ENCODE measurements around the gene FBXL16.

FBXL16 gene

DNA sequence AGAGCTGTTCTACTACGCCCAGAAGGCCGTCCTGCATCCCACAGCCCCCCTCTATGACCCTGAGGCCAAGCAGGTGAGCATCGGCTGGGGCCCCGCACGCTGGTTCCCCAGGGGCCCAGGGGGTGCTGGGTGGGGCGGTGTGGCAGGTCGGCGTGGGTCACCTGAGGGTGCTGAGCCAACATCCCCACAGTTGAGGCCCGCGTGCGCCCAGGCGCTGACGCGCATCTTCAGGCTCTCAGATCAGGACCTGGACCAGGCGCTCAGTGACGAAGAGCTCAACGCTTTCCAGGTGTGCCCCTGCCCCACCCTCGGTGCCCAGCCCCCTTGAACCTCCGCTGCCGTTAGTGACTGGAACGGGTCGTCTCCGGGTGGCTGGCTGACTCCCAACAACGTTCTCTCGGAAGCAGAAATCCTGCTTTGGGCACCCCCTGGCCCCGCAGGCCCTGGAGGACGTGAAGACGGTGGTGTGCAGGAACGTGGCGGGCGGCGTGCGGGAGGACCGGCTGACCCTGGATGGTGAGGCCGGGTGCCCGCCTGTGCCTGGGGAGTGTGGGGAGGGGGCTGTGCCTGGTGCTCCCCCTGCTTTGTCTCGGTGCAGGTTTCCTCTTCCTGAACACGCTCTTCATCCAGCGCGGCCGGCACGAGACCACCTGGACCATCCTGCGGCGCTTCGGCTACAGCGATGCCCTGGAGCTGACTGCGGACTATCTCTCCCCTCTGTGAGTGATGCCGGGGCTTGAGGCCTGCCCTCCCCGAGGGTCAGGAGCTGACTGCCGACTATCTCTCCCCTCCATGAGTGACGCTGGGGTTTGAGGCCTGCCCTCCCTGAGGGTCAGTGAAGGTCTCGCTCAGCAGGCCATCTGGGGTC is 34.9 kb downstream of the FBXL16 start:
- Mint-ChIP-seq H3K9me3 (no peaks in the 10 kb centered on the region), H3K36me3 (ENCODE audit: low read depth) (no peaks in the 10 kb centered on the region), H3K27ac (no peak overlapping the region), H3K4me1 (peaks cover 12% of the 10 kb centered on the region), H3K4me3 (peak overlapping the region; percentile 78), H3K27me3 (ENCODE audit: low read depth, poor library complexity) (peaks cover 8% of the 10 kb centered on the region)
- DNase-seq: no peak
- no peak for TF ChIP-seq CTCF (IDR thresholded peaks at IDR 0.05)

- peaks cover under 1% of the 10 kb centered on the region for H3K27me3 Mint-ChIP-seq (ENCODE audit: low read depth, poor library complexity)
- DNase-seq: no peak
- no peaks in the 10 kb centered on the region for H3K9me3 Mint-ChIP-seq
- no peaks in the 10 kb centered on the region for H3K36me3 Mint-ChIP-seq (ENCODE audit: low read depth)
- no peak overlapping the region for H3K27ac Mint-ChIP-seq
- H3K4me3 Mint-ChIP-seq: peak overlapping the region; percentile 78
- no peak for TF ChIP-seq CTCF (IDR thresholded peaks at IDR 0.05)
- H3K4me1 Mint-ChIP-seq: peaks cover 6% of the 10 kb centered on the region
Measured at GRCh38 chr16:669666-670065, 35.9 kb downstream of the FBXL16 start.

- Mint-ChIP-seq H3K27ac (no peak overlapping the region), H3K27me3 (ENCODE audit: low read depth, poor library complexity) (no peaks in the 10 kb centered on the region), H3K4me1 (peaks cover 5% of the 10 kb centered on the region), H3K9me3 (no peaks in the 10 kb centered on the region), H3K36me3 (ENCODE audit: low read depth) (no peaks in the 10 kb centered on the region), H3K4me3 (peak overlapping the region; percentile 78)
- TF ChIP-seq CTCF (IDR thresholded peaks at IDR 0.05): no peak
- peak; percentile 17 for DNase-seq
Measured at GRCh38 chr16:668519-669171, 37.0 kb downstream of the FBXL16 start.

GRCh38 chr16:667780-668518 is 37.7 kb downstream of the FBXL16 start, which contains the start of gene RHOT2:
TSS of gene RHOT2 (plus strand) at chr16:668132. CDS start at chr16:668200, 68 bp downstream.
- peak within 1 kb of the TSS; percentile 97 for H3K27ac Mint-ChIP-seq
- H3K4me3 Mint-ChIP-seq: peak within 1 kb of the TSS; percentile 78
- H3K9me3 Mint-ChIP-seq: no peaks in the 10 kb centered on the region
- DNase-seq: peak; percentile 96
- TF ChIP-seq CTCF (IDR thresholded peaks at IDR 0.05): peak; percentile 69
- H3K27me3 Mint-ChIP-seq (ENCODE audit: low read depth, poor library complexity): no peaks in the 10 kb centered on the region
- no peaks in the 10 kb centered on the region for H3K36me3 Mint-ChIP-seq (ENCODE audit: low read depth)
- H3K4me1 Mint-ChIP-seq: peaks cover 5% of the 10 kb centered on the region

DNA sequence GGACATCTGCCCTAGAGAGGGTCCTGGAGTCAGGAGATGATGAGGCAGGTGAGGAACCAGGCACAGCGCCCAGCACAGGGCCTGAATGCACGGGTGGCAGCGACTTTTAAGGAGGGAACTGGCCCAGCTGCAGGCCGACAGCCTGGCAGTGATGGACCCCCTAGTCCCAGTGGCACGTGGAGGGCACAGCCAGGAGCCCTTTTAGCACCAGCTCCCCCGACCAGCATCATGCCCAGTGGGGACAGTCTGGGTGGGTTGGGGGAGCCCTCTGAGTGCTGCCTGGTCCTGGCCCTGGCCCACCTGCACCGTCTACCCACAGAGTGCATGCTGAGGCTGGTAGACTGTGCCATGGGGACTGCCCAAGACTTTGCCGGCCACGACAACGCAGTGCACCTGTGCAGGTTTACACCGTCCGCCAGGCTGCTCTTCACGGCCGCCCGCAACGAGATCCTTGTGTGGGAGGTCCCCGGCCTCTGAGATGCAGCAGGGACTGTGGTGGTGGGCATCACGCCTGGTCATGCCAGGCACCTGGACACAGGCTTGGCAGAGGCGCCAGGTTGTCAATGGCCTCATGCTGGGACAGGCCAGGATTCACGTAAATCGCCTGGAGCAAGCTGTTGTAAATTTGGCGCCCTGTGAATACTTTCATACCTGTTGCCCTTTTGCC is 38.4 kb downstream of the FBXL16 start:
- no peak for DNase-seq
- peak overlapping the region; percentile 97 for H3K27ac Mint-ChIP-seq
- H3K9me3 Mint-ChIP-seq: no peaks in the 10 kb centered on the region
- H3K4me1 Mint-ChIP-seq: peaks cover 5% of the 10 kb centered on the region
- no peaks in the 10 kb centered on the region for H3K36me3 Mint-ChIP-seq (ENCODE audit: low read depth)
- TF ChIP-seq CTCF (IDR thresholded peaks at IDR 0.05): no peak
- peak overlapping the region; percentile 72 for H3K4me3 Mint-ChIP-seq
- H3K27me3 Mint-ChIP-seq (ENCODE audit: low read depth, poor library complexity): no peaks in the 10 kb centered on the region

All from nephron progenitor cell (in vitro differentiated cells).